GM18499 (cell line): Measurements from ENCODE around the gene S100A1.

Source experiments
- ATAC-seq: cut with Tn5 transposase; IDR thresholded peaks from one replicate; pipeline ENCODE4 v1.9.1; 2021; ENCODE audit warnings: moderate number of reproducible peaks; ENCODE audit not compliant: insufficient read depth, unreplicated experiment

S100A1 gene

GRCh38 chr1:153678519-153679336, 50.5 kb downstream of the S100A1 start, which contains the start of gene NPR1:
Gene NPR1, plus strand, starts transcription at chr1:153678688. Its CDS starts 421 bp downstream, at chr1:153679109.
- no peak for ATAC-seq

GRCh38 chr1:153679337-153680119, 51.3 kb downstream of the S100A1 start:
- ATAC-seq: no peak

GRCh38 chr1:153680120-153680403, 51.8 kb downstream of the S100A1 start:
- no peak for ATAC-seq
